Bone marrow (tissue), 2 donors: ENCODE data around the gene CARD10.
"Not testable (repeated sequence)": the region's sequence is repeated elsewhere in the genome, so short reads cannot be mapped to it uniquely, and the experiment has no call there.

Source experiments
- DNase-seq, 2 donors: peaks; one replicate each; lab custom pipeline; 2025; lab: John Stamatoyannopoulos, UW

The CARD10 gene

DNA sequence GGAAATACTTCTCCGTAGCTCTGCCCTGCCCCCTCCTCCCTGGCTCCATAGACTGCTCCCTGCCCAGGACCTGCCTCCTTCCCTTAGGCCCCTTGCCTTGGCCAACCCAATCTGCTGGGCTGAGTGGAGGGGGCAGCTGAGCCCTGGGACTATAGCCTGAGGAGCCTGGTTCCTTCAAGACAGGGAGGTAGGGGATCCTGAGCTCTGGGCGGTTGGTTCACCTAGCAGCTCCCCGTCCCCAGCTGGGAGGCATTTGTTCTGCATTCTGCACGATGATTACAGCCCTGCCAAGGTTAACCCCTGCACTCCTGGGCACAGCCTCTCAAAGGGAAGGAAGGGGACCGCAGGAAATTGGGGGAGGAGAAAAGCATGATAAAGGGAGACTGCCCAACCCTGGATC, 37.5 kb upstream of the CARD10 start:
- no peak for DNase-seq

DNA sequence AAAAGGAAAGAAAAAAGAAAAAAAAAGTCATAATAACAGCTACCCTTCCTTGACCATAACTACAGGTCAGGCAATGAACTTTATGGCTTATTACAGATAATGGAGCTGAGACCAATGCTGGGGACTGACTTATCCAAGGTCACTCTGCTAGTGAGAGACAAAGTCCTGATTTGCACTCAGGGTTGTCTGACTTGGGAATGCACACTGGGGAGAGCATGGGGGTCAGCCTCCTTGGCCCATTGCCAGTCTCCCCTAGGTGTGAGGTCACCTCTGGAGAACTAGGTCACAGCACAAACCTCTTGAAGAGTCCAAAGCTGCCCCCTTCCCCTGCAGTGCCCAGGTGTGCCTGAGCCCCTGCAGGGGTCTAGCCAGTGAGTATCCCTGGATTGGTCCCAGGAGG, 35.8 kb upstream of the CARD10 start:
- DNase-seq = no peak

DNA sequence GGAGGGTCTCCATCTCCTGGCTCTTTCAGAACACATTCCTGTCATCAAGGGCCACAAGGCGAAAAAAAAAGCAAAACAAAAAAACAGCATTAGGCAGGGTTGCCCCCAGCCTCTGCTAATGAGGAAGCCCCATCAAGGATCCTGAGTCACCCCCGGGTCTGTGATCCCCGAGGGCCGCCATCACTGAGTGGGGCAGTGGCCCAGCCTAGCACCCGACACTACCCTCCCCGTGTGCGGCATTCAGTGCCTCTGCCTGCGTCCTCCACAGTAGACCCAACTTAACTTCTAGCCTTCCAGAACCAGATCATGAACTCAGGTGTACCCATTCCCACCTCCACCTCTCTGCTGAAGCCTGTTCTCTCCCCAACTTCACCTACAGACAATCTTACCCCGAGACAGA, 34.5 kb upstream of the CARD10 start:
- no peak for DNase-seq

DNA sequence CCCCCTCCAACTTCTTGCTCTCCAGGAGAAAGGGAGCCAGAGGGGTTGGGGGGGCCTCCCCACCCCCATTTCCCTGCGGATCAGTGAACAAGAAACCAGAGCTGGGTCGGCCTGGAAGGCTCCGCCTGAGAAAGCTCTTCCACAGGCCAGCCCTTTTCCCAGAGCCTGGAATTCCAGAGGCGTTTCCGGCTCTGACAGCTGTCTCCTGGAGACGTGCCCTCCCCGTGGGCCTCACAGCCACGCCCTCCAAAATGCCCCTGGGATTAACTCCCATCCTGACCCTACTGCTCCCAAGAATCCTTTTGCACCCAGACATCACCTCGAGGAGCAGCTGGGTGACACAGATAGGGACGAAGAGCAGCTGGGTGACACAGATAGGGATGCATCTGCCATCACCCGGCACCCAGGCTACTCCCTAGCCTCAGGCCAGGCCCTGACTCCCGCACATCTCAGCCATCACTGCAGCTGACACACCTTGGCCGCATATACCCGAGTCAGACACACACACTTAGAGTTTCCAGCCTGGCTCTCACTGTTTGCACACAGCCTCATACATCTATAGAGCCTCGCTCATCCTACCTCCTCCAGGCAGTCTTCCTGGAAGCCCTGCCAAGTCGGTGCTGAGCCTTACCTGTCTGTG, 33.4 kb upstream of the CARD10 start:
- DNase-seq = no peak

DNA sequence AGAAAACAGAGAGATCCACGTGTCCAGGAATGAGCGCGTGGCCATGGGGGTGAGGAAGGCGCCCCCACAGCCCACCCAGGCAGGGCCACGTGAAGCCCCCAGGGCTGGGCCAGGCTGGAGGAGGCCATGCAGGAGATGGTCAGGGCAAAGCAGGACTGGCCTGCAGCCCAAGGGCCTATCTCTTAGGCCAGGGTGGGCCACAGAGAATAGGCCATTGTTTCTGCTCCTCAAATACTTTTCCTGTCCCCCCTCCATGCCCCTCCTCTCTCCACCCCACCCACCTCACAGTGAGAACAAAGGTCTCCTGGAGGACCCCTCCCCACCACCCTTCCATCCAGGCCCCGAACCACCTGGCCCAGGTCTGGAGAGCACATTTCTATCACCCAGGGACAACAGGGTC, 32.8 kb upstream of the CARD10 start:
- no peak for DNase-seq

DNA sequence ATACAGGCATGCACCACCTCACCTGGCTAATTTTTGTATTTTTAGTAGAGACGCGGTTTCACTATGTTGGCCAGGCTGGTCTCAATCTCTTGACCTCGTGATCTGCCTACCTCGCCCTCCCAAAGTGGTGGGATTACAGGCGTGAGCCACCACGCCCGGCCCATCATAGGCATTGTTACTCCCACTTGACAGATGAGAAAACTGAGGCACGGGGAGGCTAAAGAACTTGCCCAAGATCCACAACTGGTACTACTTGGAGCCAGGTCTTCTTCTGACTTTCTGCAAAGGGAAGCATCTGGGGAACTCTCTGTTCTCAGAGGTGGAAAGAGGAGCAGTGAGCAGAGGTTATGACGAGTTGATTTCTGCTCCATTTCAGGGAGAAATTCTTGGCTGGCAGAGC, 31.7 kb upstream of the CARD10 start:
- DNase-seq = not testable (repeated sequence)

DNA sequence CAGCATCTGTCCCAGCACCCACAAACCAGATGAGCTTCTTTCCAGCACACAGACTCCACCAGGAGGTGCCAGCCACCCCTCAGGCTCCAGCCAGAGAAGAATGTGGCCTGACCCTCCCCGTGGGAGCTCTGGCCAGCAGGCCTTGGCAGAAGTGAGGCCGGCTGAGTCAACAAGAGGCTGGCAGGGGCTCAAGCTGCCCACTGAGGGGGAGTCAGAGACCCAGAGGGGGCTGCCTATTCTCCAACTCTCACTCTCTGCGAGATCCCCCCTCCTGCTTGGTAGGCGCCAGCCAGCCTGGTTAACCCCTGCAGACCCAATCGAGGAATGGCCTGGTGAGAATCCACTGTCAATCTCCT, 30.5 kb upstream of the CARD10 start:
- no peak for DNase-seq

DNA sequence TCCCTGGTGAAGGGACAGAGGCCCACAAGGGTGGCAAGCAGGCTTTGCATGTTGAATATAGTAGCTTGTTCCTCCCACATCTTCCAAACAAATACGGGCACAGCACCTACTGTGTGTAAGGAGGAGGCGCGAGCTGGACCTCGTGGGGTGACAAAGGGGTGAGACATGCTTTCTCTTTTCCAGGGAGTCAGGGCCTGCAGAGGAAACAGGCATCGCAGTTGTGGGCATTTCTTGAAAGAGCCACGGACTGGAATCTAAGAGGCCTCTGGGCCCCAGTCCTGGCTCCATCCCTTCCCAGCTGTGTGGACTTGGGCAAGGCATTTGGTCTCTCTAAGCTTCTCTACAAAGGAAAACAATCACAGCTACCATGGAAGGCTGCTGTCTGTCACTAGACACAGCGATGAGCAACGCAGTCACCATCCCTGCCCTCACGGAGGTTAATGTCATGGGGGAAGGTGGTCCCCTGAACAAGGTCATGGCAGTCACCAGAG, 28.1 kb upstream of the CARD10 start:
- no peak for DNase-seq

DNA sequence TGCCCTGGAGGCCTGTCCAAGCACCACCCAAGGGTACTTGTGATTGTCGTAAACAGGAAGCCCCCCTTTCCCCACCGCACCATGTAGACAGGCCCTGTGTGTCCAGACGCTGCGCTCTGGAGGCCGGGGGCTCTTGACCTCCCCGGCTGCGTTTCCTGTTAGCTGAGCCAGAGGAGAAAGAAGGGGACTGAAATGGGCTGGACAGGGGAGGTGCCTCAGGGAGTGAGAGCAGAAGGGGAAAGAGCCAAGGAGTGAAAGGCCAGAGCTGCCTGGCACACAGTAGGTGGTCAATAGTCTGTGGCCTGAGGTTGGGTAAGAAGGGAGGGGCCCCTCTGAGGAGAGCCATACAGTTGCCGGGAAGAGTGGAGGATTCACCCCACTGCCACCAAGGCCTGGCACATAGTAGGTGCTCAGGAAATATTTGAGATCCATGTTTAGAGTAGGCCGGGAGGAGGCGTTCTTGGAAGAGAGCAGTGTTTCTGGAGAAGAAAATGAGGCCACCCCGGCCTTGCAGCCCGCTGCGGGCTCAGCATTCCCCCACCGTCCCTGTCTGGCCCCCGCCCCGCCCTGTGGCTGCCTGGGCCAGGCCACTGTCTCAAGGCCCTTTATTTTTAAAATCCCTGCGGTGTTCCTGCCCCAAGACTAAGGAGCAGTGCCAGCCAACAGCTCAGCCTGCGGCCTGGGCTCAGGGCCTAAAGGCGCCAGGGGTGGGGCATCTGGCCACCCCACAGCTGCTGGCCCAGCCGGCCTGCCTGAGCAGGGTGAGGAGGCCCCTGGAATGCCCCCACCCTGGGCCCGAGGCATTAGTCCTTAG, 27.4 kb upstream of the CARD10 start:
- DNase-seq = no peak

DNA sequence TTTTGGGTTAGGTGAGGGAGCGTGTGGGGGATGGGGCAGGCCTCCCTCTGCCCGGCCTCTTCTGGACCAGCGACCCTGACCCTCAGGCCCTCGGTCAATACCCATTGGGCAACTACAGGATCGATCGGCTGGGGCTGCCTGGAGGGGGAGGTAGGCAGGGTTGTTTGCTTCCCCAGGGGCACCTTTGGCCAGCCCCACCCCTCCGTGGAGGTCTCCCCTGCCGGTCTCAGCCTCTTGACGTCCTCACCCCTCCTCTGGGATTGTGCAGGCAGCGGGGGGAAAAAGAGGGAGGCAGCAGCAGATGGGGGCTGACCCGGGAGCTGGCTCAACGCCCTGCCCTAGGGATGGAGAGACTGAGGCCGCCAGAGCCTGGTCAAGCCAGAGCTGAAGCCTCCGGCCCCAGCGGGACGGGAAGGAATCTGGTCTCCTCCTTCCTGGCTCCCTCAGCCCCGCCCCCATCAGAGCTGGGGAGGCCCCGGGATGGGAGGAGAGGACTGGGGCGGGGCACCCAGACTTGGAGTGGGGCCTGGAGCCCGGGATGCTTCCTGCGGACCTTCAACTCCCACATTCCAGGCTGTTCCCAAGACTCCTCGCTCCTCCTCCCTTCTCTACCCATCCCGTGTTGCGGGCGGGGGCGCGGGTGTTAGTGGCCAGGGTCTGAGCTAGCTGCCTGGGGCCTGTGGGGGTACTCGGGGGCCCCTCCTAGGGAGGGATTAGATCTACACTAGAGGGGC, 26.7 kb upstream of the CARD10 start:
- DNase-seq = no peak

DNA sequence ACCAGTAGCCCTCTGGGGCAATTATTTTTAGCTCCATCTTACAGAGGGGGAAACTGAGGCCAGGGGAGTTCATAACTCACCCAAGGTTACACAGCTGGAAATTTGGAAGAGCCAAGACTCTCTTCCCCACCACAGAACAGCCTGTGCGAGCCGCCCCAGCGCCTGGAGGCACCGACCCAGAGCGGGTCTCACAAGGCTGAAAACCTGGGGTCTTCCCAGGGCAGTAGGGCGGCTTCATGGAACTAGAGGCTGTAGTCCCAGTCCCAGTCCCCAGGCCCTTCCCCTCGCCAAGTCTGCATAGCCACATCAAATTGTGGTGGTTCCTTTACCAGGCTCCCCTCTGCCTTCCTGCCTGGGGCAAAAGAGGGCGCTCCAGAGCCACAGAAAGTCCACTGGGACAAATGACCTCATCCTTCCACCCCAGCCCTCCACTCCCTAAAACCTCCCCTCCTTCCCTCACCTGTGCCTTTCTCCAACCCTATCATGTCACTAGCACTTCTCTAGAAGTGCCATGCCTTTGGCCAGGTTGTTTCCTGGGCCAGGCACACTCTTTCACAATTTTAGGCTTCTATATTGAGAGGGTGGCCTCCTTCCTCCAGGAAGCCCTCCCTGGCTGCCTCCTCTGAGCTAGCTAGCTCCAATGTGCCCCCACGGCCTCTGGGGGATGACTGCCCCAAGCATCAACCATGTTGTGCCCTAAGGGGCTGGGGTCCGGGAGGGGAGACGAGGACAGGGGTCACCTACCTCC, 25.9 kb upstream of the CARD10 start:
- peak; percentile 34 to 43 for DNase-seq

DNA sequence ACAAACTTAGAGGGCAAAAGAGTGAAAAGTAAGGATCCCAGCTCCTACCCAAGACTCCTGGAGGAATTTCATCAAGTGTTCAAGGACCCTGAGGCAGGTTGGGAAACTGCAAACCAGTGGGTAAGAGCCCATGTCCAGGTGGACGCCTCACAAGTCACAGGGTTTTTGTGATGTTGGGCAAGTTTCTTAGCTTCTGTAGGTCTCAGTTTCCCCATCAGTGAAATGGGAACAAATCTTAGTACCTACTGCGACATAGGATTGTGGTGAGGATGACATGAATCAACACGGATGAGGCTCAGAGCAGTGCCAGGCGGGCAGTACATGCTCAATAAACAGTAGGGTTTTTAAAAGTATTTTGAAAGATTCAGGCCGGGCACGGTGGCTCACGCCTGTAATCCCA, 23.7 kb upstream of the CARD10 start:
- no peak for DNase-seq

DNA sequence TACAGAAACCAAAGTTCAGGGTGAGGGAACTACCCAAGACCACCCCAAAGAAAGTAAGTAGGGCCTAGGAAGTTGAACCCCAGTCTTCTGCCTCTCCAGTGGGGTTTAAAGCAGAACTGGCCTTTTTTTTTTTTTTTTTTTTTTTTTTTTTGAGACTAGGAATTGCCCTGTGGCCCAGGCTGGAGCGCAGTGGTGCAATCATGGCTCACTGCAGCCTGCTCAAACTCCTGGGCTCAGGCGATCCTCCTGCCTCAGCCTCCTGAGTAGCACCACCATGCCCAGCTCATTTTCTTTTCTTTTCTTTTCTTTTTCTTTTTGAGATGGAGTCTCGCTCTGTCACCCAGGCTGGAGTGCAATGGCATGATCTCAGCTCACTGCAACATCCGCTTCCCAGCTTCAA, 23.2 kb upstream of the CARD10 start:
- not testable (repeated sequence) for DNase-seq

DNA sequence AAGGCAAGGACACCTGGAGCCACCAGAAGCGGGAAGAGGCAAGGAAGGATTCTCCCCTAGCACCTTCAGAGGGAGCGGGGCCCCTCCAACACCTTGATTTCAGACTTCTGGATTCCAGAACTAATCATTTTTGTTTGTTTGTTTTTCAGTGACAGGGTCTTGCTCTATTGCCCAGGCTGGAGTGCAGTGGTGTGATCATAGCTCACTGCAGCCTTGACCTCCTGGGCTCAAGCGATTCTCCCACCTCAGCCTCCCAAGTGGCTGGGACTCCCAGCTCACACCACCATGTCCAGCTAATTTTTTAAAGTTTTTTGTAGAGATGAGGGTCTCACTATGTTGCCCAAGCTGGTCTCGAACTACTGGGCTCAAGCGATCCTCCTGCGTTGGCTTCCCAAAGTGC, 20.6 kb upstream of the CARD10 start:
- DNase-seq = not testable (repeated sequence)

DNA sequence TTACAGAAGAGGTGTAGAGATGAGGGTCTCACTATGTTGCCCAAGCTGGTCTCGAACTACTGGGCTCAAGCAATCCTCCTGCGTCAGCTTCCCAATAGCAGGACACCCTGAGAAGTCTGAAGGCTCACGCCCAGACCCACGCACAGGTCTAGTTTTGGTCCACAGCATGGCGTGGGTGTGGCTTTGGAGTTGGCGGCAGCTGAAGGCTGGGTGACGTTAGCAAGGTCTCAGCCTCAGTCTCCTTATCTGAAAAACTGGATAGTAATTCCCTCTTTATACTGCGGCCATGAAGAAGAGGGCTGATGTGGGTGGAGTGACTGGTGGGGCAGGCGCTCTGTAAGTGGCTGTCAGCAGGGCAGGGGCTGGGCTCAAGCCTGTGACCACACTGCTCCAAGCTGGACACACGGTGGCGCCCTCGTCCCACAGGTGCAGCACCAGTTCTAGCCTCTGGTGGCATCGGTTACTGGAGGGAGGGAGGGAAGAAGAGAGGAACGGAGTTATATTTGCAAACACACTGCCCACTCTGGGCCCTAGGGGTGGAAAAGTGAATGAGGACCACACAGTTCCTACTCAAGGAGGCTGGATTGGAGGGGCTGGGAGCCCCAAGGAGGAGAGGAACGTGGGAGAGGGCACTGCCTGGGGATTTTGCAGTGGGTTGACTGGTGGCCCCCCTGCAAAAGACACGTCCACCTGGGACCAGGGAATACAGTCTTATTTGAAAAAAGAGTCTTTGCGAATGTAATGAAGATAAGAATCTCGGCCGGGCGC, 19.6 kb upstream of the CARD10 start:
- DNase-seq = peak; percentile 66 to 85

DNA sequence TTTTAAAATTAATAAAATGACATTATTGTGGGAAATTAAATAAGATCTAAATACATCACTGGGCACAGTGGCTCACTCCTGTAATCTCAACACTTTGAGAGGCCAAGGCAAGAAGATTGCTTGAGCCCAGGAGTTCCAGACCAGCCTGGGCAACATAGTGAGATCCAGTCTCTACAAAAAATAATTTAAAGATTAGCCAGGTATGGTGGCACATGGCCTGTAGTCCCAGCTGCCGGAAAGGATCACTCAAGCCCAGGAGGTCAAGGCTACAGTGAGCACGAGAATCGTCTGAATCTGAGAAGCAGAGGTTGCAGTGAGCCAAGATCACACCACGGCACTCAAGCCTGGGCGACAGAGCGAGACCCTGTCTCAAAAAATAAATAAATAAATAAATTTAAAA, 15.9 kb upstream of the CARD10 start:
- no peak for DNase-seq

DNA sequence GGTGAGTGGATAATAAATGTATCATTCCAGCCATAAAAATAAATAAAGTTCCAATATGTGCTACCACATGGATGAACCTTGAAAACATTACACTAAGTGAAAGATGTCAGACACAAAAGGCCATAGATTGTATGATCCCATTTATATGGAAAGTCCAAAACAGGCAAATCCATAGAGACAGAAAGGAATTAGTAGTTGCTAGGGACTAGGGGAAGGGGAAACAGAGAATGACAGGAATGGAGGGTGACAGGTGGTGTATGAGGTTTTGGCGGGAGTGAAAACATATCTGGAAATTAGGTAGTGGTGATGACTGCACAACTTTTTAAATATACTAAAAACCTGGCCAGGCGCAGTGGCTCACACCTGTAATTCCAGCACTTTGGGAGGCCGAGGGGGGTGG, 15.2 kb upstream of the CARD10 start:
- no peak for DNase-seq

DNA sequence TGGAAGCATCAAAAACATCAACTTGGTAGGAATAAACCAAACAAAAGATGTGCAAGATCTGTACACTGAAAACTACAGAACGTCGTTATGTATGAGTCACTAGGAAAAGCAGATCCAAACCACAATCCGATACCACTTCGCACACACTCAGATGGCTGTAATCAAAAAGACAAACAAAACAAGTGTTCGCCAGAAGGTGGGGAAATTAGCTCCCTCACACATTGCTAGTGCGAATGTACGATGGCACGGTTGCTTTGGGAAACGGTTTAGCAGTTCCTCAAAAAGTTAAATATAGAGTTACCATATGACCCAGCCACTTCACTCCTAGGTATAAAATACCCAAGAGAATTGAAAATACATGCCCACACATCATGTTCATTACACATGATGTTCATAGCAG, 14.8 kb upstream of the CARD10 start:
- peak in 1 of 2 donors; percentile 92 for DNase-seq

DNA sequence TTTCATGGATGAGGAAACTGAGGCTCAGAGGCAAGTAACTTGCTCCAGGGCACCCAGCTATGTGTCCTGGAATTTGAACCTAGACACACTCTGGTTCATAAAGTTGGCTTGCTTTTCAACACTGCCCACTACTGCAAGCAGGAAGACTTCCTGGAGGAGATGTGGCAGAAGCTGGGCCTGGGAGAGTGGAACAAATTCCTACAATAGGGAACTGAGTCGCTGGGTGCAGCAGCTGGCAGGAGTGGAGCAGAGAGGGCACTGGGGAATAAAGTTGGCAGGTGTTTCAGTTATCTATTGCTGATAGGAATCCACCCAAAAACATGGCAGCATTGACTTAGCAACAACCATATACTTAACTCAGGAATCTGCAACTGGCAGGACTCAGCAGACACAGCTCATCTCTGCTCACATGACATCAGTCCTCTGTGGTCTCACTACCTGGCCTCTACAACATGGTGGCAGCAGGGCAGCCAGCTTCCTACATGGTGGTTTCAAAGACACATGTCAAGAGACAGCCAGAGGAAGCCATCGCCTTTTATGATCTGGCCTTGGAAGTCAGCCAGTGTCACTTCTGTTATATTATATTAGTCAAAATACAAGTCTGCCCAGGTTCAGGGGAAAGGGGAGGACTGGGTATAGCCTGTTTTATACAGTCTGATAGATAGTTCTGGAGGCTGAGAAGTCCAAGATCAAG, 10.6 kb upstream of the CARD10 start:
- DNase-seq = peak in 1 of 2 donors; percentile 65

DNA sequence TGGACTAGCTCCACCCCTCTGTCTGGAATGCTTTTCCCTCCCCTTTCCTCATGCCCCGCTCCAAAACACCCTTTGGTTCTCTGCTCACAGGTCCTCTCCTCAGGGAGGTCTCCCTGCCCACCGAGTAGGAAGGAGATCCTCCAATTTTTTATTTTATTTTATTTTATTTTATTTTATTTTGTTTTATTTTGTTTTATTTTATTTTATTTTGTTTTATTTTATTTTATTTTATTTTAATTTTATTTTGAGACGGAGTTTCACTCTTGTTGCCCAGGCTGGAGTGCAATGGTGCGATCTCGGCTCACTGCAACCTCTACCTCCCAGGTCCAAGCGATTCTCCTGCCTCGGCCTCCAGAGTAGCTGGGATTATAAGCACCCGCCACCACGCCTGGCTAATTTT, 8.7 kb upstream of the CARD10 start:
- not testable (repeated sequence) for DNase-seq
